HG02884 (cell line): Measurements from ENCODE around the gene ST6GALNAC3.

ENCODE experiments used
- ATAC-seq: cut with Tn5 transposase; IDR thresholded peaks from one replicate; pipeline ENCODE4 v1.9.1; 2021; ENCODE audit warnings: mild to moderate bottlenecking, moderate library complexity; ENCODE audit not compliant: unreplicated experiment

ST6GALNAC3 gene

GRCh38 chr1:76279101-76279748 lies 204.7 kb downstream of the ST6GALNAC3 start:
- ATAC-seq, result no peak

GRCh38 chr1:76281306-76281705 lies 206.8 kb downstream of the ST6GALNAC3 start:
- ATAC-seq, result no peak

- ATAC-seq, result no peak
These were observed 210.3 kb downstream of the ST6GALNAC3 start for GRCh38 chr1:76284842-76285241.

- ATAC-seq, result no peak
These were observed 211.1 kb downstream of the ST6GALNAC3 start for GRCh38 chr1:76285578-76286135.

- ATAC-seq, result no peak
These were observed 213.4 kb downstream of the ST6GALNAC3 start for GRCh38 chr1:76287917-76288316.

- ATAC-seq, result no peak
These were observed 214.4 kb downstream of the ST6GALNAC3 start for GRCh38 chr1:76288758-76289483.

GRCh38 chr1:76289692-76290091 lies 215.1 kb downstream of the ST6GALNAC3 start:
- no peak for ATAC-seq

- no peak for ATAC-seq
These were observed 215.7 kb downstream of the ST6GALNAC3 start for GRCh38 chr1:76290271-76290670.

GRCh38 chr1:76291191-76291590 lies 216.6 kb downstream of the ST6GALNAC3 start:
- ATAC-seq, result no peak

- no peak for ATAC-seq
These were observed 217.2 kb downstream of the ST6GALNAC3 start for GRCh38 chr1:76291737-76292136.

- ATAC-seq, result no peak
These were observed 218.1 kb downstream of the ST6GALNAC3 start for GRCh38 chr1:76292418-76293184.

- ATAC-seq, result no peak
These were observed 219.3 kb downstream of the ST6GALNAC3 start for GRCh38 chr1:76293831-76294230.

- ATAC-seq, result peak; percentile 80
These were observed 220.1 kb downstream of the ST6GALNAC3 start for GRCh38 chr1:76294482-76295194.

- ATAC-seq, result no peak
These were observed 223.9 kb downstream of the ST6GALNAC3 start for GRCh38 chr1:76298399-76298798.

- no peak for ATAC-seq
These were observed 224.5 kb downstream of the ST6GALNAC3 start for GRCh38 chr1:76299036-76299435.

GRCh38 chr1:76300556-76300955 lies 226.0 kb downstream of the ST6GALNAC3 start:
- ATAC-seq, result no peak

- ATAC-seq, result no peak
These were observed 228.3 kb downstream of the ST6GALNAC3 start for GRCh38 chr1:76302711-76303339.

- no peak for ATAC-seq
These were observed 228.8 kb downstream of the ST6GALNAC3 start for GRCh38 chr1:76303340-76303717.

- ATAC-seq, result no peak
These were observed 238.8 kb downstream of the ST6GALNAC3 start for GRCh38 chr1:76313304-76313703.

GRCh38 chr1:76314730-76315129 lies 240.2 kb downstream of the ST6GALNAC3 start:
- ATAC-seq, result no peak
